HEK293T (cell line): ENCODE measurements around the gene NHERF1.

Source experiments
- ARNT ChIP-seq: fragments of 450-650 bp; IDR thresholded peaks from 2 replicates; pipeline ENCODE4 v1.6.1; 2017; ENCODE audit warnings: mild to moderate bottlenecking
- FOXM1 ChIP-seq: fragments of 450-650 bp; IDR thresholded peaks from 2 replicates; pipeline ENCODE4 v1.6.1; 2017; ENCODE audit warnings: mild to moderate bottlenecking, borderline replicate concordance
- LEF1 ChIP-seq: fragments of 450-650 bp; IDR thresholded peaks from 2 replicates; pipeline ENCODE4 v1.6.1; 2017; ENCODE audit warnings: mild to moderate bottlenecking, borderline replicate concordance
- SP1 ChIP-seq: fragments of 450-650 bp; IDR thresholded peaks from 2 replicates; pipeline ENCODE4 v1.6.1; 2017
- SUZ12 ChIP-seq: fragments of 450-650 bp; IDR thresholded peaks from 2 replicates; pipeline ENCODE4 v1.6.1; 2016; ENCODE audit warnings: mild to moderate bottlenecking
- ZNF384 ChIP-seq: fragments of 450-650 bp; IDR thresholded peaks from 2 replicates; pipeline ENCODE4 v1.6.1; 2016

DNA sequence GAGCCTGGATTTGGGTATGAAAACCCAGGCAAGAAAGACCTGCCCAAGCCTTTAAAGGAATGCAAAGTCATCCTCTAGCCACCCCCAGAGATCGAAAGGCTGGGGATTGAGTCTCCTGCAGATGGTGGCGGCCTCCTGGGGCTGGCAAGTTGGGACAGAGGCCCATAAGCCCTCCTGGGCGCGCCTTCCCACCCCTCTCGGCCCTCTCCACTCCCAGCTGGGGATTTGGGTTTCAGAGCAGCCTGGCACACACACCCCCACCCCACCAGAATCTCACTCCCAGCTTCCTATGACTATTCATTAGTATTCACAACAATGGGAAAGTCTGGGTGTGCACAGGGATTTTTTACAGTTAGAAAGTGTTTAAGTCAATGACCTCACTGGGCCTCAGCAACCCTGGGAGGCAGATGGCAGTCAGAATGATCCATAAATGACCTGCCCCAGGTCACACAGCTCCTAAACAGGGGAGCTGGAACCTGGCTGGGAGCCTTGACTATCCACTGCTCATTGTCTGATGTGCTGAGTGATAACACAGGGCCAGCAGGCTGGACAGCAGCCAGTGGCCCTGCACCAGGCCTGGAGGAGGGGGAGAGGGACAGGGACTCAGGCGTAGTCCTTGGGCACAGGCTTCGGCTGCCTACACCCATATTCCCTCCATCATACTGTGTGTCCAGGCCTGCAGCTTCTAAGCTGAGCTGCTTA is 12.1 kb downstream of the NHERF1 start:
- no peak for TF ChIP-seq SP1
- no peak for TF ChIP-seq LEF1
- TF ChIP-seq SUZ12: no peak
- no peak for TF ChIP-seq ARNT
- no peak for TF ChIP-seq ZNF384
- TF ChIP-seq FOXM1: no peak
